Mesenteric fat pad (tissue), 1 donor: Measurements from ENCODE around the gene NFKBIB. TPM values are rescaled to one million over a fixed set of nuclear protein-coding genes. Genes with fewer than 3 reads are reported as not detected.
"Not testable (repeated sequence)": the region's sequence is repeated elsewhere in the genome, so short reads cannot be mapped to it uniquely, and the experiment has no call there.

Source experiments
- DNase-seq: peaks from one replicate; pipeline ENCODE4 v3.0.0-alpha.2; 2020; ENCODE audit warnings: low spot score
- total RNA-seq: library from RNA; stranded (reverse); fragmentation: NEBNext Ultra II Directional; extraction: Animal tissue kit (Norgen Biotek cat#: 25700); gene quantifications from one replicate; pipeline ENCODE4 v1.2.1, GENCODE V29; 2021
- donor health status: DM: yes; HTN: yes; CAD: no.

The NFKBIB gene
- total RNA-seq, 1 donor from 2014 or later, result 24.2 TPM

GRCh38 chr19:38873400-38873799 lies 26.4 kb upstream of the NFKBIB start:
- DNase-seq, result not testable (repeated sequence)

- no peak for DNase-seq
Measured at GRCh38 chr19:38875656-38876395, 23.9 kb upstream of the NFKBIB start.

GRCh38 chr19:38877781-38878574 lies 21.8 kb upstream of the NFKBIB start, which contains the start of gene RINL:
TSS of gene RINL (minus strand) at chr19:38878275. CDS start at chr19:38876742, 1,533 bp downstream.
- no peak for DNase-seq

- DNase-seq, result no peak
Measured at GRCh38 chr19:38878575-38879399, 21.0 kb upstream of the NFKBIB start.

- no peak for DNase-seq
Measured at GRCh38 chr19:38879400-38879751, 20.4 kb upstream of the NFKBIB start.

- no peak for DNase-seq
Measured at GRCh38 chr19:38880076-38880881, 19.5 kb upstream of the NFKBIB start.

- no peak for DNase-seq
Measured at GRCh38 chr19:38880882-38881609, 18.7 kb upstream of the NFKBIB start.

- no peak for DNase-seq
Measured at GRCh38 chr19:38883286-38883685, 16.5 kb upstream of the NFKBIB start.

GRCh38 chr19:38884691-38885090 lies 15.1 kb upstream of the NFKBIB start:
- DNase-seq, result not testable (repeated sequence)

GRCh38 chr19:38888876-38889275 lies 10.9 kb upstream of the NFKBIB start:
- DNase-seq, result no peak

GRCh38 chr19:38889803-38890202 lies 10.0 kb upstream of the NFKBIB start:
- no peak for DNase-seq

GRCh38 chr19:38890686-38891085 lies 9.1 kb upstream of the NFKBIB start:
- DNase-seq, result no peak

GRCh38 chr19:38891771-38892170 lies 8.0 kb upstream of the NFKBIB start:
- no peak for DNase-seq

- no peak for DNase-seq
Measured at GRCh38 chr19:38892841-38893240, 6.9 kb upstream of the NFKBIB start.

GRCh38 chr19:38893341-38893771 lies 6.4 kb upstream of the NFKBIB start:
- DNase-seq, result no peak

- DNase-seq, result no peak
Measured at GRCh38 chr19:38894968-38895367, 4.8 kb upstream of the NFKBIB start.

- no peak for DNase-seq
Measured at GRCh38 chr19:38898788-38899446, 852 bp upstream of the NFKBIB start.

- DNase-seq, result no peak
Measured at GRCh38 chr19:38900202-38900629, 447 bp downstream of the NFKBIB start.

- no peak for DNase-seq
Measured at GRCh38 chr19:38900743-38901190, 998 bp downstream of the NFKBIB start.
